AG09309 (cell line): Measurements from ENCODE around the gene CPZ.

Experiments used
- DNase-seq: peaks from one replicate; pipeline ENCODE4 v3.0.0-alpha.2; 2010; ENCODE audit warnings: low read depth
- H3K4me3 ChIP-seq: 2 replicates; pipeline ENCODE4 v1.5.1; 2011; ENCODE audit warnings: mild to moderate bottlenecking, low read depth, low read length, moderate library complexity; ENCODE audit not compliant: control insufficient read depth
- TF ChIP-seq, protein P1 (sequence below): IDR thresholded peaks from 2 replicates; pipeline ENCODE4 v1.5.1; 2011; ENCODE audit warnings: mild to moderate bottlenecking, low read depth, low read length, inconsistent platforms; ENCODE audit not compliant: insufficient read depth, control insufficient read depth; ENCODE audit errors: missing control alignments

The CPZ gene

GRCh38 chr4:8639777-8640720 is 47.5 kb downstream of the CPZ start:
- no peak for DNase-seq
- TF ChIP-seq, protein P1, sequence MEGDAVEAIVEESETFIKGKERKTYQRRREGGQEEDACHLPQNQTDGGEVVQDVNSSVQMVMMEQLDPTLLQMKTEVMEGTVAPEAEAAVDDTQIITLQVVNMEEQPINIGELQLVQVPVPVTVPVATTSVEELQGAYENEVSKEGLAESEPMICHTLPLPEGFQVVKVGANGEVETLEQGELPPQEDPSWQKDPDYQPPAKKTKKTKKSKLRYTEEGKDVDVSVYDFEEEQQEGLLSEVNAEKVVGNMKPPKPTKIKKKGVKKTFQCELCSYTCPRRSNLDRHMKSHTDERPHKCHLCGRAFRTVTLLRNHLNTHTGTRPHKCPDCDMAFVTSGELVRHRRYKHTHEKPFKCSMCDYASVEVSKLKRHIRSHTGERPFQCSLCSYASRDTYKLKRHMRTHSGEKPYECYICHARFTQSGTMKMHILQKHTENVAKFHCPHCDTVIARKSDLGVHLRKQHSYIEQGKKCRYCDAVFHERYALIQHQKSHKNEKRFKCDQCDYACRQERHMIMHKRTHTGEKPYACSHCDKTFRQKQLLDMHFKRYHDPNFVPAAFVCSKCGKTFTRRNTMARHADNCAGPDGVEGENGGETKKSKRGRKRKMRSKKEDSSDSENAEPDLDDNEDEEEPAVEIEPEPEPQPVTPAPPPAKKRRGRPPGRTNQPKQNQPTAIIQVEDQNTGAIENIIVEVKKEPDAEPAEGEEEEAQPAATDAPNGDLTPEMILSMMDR = no peak
- no peak overlapping the region for H3K4me3 ChIP-seq

DNA sequence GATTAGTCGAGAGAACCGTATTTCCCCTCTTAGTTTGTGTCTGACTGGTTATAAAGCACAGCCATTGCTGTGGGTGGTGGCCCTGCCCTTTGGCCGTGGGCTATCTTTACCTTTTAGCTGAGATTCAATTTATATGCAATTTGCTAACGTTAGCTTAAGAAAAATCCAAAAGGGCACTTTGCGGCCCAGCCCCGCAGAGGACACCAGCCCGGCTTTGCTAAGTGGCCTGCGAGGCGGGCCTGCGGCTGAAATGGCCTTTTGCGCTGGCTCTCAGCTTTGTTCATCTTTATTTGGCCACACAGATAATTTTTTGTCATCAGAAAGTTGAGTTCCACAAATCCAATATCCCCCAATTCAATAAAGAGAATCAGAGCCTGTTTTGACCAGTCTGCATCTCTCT is 48.3 kb downstream of the CPZ start:
- TF ChIP-seq, protein P1 = no peak
- no peak overlapping the region for H3K4me3 ChIP-seq
- DNase-seq = no peak

DNA sequence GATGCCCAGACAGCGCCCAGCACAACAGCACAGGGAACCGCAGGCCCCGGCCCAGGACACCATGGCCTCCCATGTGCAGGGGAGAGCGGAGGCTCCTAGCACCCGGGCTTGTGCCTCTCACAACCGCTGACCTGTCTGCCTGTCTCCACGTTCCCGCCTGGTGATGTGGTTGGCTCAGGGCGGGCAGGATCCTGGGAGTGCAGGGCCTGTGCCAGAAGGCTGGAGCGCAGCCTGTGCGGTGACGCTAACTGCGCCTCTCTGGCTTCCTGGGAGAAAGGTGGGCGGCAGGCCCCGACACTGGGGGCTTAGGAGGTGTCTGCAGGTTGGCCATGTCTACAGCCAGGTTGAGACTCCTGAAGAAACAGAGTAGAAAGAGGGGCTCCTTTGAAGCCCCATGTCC is 48.7 kb downstream of the CPZ start:
- TF ChIP-seq, protein P1 = no peak
- H3K4me3 ChIP-seq = no peak overlapping the region
- DNase-seq = no peak

DNA sequence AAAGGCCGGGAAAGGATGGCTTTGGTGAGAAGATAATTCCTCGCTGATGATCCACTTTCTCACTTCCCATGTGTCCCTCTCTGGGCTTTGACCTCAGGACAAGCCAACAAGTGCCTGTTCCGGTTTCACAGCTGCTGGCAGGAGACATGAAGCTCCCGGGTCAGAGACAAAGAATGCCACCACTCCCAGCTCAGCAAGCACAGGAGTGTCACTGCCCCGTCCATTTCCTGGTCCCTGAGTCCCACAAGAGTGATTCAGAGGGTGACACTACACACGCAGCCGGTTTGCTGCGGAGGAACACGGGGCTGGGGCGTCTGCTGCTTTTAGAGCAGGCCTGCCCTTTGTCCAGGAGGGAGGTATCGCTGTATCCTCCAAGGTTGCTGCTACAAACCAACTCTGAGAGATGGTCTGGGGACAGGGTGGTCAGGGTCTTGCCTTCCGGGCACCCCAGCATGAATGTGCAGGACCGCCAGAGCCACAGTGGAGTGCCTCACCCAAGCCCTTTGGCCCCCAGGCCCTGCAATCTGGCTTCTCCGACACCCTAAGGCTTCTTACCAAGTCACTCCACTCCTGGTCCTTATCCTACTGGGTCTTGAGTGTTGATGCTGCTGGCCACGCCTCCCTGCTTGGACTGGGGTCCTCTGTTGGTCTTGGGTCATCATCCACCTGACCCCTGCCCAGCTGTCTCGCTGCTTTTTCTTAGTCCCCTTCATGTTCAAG is 49.5 kb downstream of the CPZ start:
- TF ChIP-seq, protein P1 = no peak
- no peak for DNase-seq
- no peak overlapping the region for H3K4me3 ChIP-seq

DNA sequence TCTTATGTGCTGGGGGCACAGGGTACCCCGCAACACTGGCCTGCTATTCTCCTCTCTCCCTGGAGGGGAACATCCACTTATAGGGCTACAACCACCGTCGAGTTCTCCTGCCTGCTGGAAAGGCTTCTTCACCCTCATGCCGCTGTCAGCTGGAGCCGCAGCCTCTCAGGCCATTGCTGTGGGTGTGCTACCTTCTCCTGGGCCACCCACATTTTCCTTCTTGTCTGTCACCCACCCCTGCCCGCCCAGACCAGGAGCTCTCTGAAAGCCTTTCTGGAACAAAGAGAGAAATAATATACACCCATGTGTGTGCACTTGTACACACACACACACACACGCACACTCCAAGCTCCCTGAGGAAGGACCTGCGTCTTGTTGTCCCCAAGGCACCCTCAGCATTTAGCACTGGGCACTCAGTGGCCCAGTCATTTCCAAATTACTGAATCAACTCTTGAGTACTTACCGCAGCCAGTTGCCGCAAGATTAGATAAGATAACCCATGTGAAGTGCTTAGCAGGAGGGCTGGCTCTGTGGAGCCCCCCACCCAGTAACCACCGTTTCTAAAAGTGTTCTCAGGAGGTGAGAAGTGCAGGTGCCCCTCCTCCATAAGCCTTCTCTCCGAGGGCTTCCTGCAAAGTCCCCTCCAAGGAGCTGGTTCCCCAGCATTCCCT is 50.2 kb downstream of the CPZ start:
- no peak for DNase-seq
- TF ChIP-seq, protein P1 = no peak
- no peak overlapping the region for H3K4me3 ChIP-seq

DNA sequence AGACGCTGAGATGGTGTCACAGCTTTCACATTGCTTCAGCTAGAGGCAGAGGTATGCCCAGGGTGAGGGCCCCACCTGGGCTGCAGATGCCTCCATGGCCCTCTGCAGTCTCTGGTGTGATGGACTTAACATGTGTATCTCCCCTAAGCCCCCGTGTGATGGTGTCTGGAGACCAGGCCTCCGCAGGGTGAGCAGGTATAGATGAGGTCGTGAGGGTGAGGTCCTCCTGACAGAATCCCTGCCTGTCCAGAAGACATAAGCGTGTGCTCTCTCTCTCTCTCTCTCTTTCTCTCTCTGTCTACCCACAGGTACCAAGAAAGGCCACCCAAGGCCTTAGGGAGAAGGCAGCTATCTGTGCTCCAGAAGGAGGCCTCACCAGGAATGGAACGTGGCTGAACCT is 50.9 kb downstream of the CPZ start:
- TF ChIP-seq, protein P1 = no peak
- DNase-seq = no peak
- no peak overlapping the region for H3K4me3 ChIP-seq
